WTC11 (cell line): Measurements from ENCODE around the gene GSG1L. TPM values are rescaled to one million over a fixed set of nuclear protein-coding genes. Genes with fewer than 3 reads are reported as not detected.

Source experiments
- ATAC-seq: fragments of 200-7000 bp; cut with Tn5 transposase; 2 replicates; pipeline ENCODE4 v1.10.0; 2021; ENCODE audit warnings: mild to moderate bottlenecking, moderate library complexity
- CTCF ChIA-PET: fragments of 300-600 bp; sonication (Branson Sonifier 250); formaldehyde crosslinking; loops from one replicate; lab custom pipeline; 2021; ENCODE audit warnings: antibody characterized with exemption; lab: Charles Lee
- POLR2A ChIA-PET: fragments of 350-600 bp; sonication (Branson Sonifier 250); formaldehyde crosslinking; loops from one replicate; lab custom pipeline; 2021; ENCODE audit warnings: antibody characterized with exemption; lab: Charles Lee
- DNase-seq: peaks from one replicate; pipeline ENCODE4 v3.0.0; 2021; ENCODE audit warnings: low spot score
- H3K27ac Mint-ChIP-seq: 2 replicates; pipeline ENCODE4 v1.8.0; 2021; ENCODE audit warnings: mixed read lengths
- H3K27me3 Mint-ChIP-seq: 2 replicates; pipeline ENCODE4 v1.8.0; 2021; ENCODE audit warnings: low read depth, mild to moderate bottlenecking, moderate library complexity, mixed read lengths
- H3K36me3 Mint-ChIP-seq: 2 replicates; pipeline ENCODE4 v1.8.0; 2021; ENCODE audit warnings: mixed read lengths
- H3K4me1 Mint-ChIP-seq: 2 replicates; pipeline ENCODE4 v1.8.0; 2022; ENCODE audit warnings: mixed read lengths
- H3K4me3 Mint-ChIP-seq: 2 replicates; pipeline ENCODE4 v1.8.0; 2021; ENCODE audit warnings: mild to moderate bottlenecking, moderate library complexity, mixed read lengths
- H3K9me3 Mint-ChIP-seq: 2 replicates; pipeline ENCODE4 v1.8.0; 2021; ENCODE audit warnings: mixed read lengths
- CBFB ChIP-seq: sonication (generic); formaldehyde crosslinking; IDR thresholded peaks from 2 replicates; pipeline ENCODE4 v1.8.1; 2022; ENCODE audit warnings: mild to moderate bottlenecking, low read depth, missing genetic modification reagents
- CREM ChIP-seq: sonication (generic); formaldehyde crosslinking; IDR thresholded peaks from 2 replicates; pipeline ENCODE4 v1.8.1; 2022; ENCODE audit warnings: mild to moderate bottlenecking, missing genetic modification reagents, moderate library complexity
- EMX1 ChIP-seq: fragments of 250-450 bp; sonication (Bioruptor Pico); IDR thresholded peaks from 2 replicates; pipeline ENCODE4 v1.8.0; 2021; ENCODE audit warnings: mild to moderate bottlenecking
- ESRRA ChIP-seq: sonication (generic); formaldehyde crosslinking; IDR thresholded peaks from 2 replicates; pipeline ENCODE4 v1.8.1; 2022; ENCODE audit warnings: mild to moderate bottlenecking, missing genetic modification reagents, borderline replicate concordance
- IRF2 ChIP-seq: sonication (generic); formaldehyde crosslinking; IDR thresholded peaks from 2 replicates; pipeline ENCODE4 v1.8.0; 2022; ENCODE audit warnings: low read depth, missing genetic modification reagents, borderline replicate concordance
- JAZF1 ChIP-seq: fragments of 250-450 bp; sonication (Bioruptor Pico); IDR thresholded peaks from 2 replicates; pipeline ENCODE4 v1.9.0; 2021; ENCODE audit warnings: moderate library complexity, mild to moderate bottlenecking, inconsistent platforms
- NFE2L1 ChIP-seq: sonication (generic); formaldehyde crosslinking; IDR thresholded peaks from 2 replicates; pipeline ENCODE4 v1.8.1; 2023; ENCODE audit warnings: missing genetic modification reagents
- NFYB ChIP-seq: sonication (generic); formaldehyde crosslinking; conservative IDR thresholded peaks from 2 replicates; pipeline ENCODE4 v1.8.0; 2022; ENCODE audit warnings: low read depth, missing genetic modification reagents
- NR3C1 ChIP-seq: sonication (generic); formaldehyde crosslinking; conservative IDR thresholded peaks from 2 replicates; pipeline ENCODE4 v1.8.1; 2023; ENCODE audit warnings: low read depth, mild to moderate bottlenecking, missing genetic modification reagents
- TP53 ChIP-seq: sonication (generic); formaldehyde crosslinking; IDR thresholded peaks from 2 replicates; pipeline ENCODE4 v1.8.1; 2023; ENCODE audit warnings: mild to moderate bottlenecking, missing genetic modification reagents
- total RNA-seq: library from RNA; stranded (reverse); gene quantifications from 3 replicates; pipeline ENCODE4 v1.2.3, GENCODE V29; 2021
- TF ChIP-seq, protein P1 (sequence below): sonication (generic); formaldehyde crosslinking; IDR thresholded peaks from 2 replicates; pipeline ENCODE4 v1.8.1; 2022; ENCODE audit warnings: low read depth, missing genetic modification reagents, borderline replicate concordance
- TF ChIP-seq, protein P2 (sequence below): sonication (generic); formaldehyde crosslinking; IDR thresholded peaks from 2 replicates; pipeline ENCODE4 v1.8.1; 2023; ENCODE audit warnings: mild to moderate bottlenecking, missing genetic modification reagents
- TF ChIP-seq, protein P3 (sequence below): fragments of 200-600 bp; IDR thresholded peaks from 2 replicates; pipeline ENCODE4 v1.8.0; 2022; ENCODE audit warnings: antibody characterized with exemption
- TF ChIP-seq, protein P4 (sequence below): sonication (generic); formaldehyde crosslinking; IDR thresholded peaks from 2 replicates; pipeline ENCODE4 v1.8.1; 2022; ENCODE audit warnings: low read depth, mild to moderate bottlenecking, moderate library complexity, missing genetic modification reagents, borderline replicate concordance
- TF ChIP-seq, protein P5 (sequence below): fragments of 250-450 bp; sonication (Bioruptor Pico); IDR thresholded peaks from 2 replicates; pipeline ENCODE4 v2.1.2; 2022; ENCODE audit warnings: mild to moderate bottlenecking, moderate library complexity
- TF ChIP-seq, protein P6 (sequence below): sonication (generic); formaldehyde crosslinking; IDR thresholded peaks from 2 replicates; pipeline ENCODE4 v1.8.1; 2022; ENCODE audit warnings: mild to moderate bottlenecking, moderate library complexity, missing genetic modification reagents

The GSG1L gene
- total RNA-seq, 1 experiment from 2014 or later = 0.28 TPM

DNA sequence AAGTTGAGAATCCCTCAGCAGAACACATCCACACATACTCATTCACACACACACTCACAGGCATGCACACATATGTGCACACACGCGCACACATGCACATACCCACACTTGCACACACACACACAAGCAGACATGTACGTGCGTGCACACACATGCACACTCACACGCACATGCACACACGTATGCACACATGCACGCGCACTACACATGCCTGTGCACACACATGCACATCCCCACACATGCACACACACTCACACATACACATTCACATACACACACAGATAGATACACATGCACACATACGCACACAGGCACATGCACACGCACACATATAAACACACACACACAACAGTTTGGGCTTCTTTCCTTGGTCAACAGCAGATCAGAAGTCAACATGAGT is 24.0 kb downstream of the GSG1L start (continued):
- TF ChIP-seq, protein P1, sequence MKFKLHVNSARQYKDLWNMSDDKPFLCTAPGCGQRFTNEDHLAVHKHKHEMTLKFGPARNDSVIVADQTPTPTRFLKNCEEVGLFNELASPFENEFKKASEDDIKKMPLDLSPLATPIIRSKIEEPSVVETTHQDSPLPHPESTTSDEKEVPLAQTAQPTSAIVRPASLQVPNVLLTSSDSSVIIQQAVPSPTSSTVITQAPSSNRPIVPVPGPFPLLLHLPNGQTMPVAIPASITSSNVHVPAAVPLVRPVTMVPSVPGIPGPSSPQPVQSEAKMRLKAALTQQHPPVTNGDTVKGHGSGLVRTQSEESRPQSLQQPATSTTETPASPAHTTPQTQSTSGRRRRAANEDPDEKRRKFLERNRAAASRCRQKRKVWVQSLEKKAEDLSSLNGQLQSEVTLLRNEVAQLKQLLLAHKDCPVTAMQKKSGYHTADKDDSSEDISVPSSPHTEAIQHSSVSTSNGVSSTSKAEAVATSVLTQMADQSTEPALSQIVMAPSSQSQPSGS (CRISPR knock-in tag) = no peak
- TF ChIP-seq, protein P2, sequence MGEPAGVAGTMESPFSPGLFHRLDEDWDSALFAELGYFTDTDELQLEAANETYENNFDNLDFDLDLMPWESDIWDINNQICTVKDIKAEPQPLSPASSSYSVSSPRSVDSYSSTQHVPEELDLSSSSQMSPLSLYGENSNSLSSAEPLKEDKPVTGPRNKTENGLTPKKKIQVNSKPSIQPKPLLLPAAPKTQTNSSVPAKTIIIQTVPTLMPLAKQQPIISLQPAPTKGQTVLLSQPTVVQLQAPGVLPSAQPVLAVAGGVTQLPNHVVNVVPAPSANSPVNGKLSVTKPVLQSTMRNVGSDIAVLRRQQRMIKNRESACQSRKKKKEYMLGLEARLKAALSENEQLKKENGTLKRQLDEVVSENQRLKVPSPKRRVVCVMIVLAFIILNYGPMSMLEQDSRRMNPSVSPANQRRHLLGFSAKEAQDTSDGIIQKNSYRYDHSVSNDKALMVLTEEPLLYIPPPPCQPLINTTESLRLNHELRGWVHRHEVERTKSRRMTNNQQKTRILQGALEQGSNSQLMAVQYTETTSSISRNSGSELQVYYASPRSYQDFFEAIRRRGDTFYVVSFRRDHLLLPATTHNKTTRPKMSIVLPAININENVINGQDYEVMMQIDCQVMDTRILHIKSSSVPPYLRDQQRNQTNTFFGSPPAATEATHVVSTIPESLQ (CRISPR knock-in tag) = no peak
- TF ChIP-seq IRF2 (CRISPR knock-in tag) (no peak), NFYB (CRISPR knock-in tag) (no peak), ESRRA (CRISPR knock-in tag) (no peak), NR3C1 (CRISPR knock-in tag) (no peak), JAZF1 (CRISPR knock-in tag) (no peak)
- TF ChIP-seq, protein P3, sequence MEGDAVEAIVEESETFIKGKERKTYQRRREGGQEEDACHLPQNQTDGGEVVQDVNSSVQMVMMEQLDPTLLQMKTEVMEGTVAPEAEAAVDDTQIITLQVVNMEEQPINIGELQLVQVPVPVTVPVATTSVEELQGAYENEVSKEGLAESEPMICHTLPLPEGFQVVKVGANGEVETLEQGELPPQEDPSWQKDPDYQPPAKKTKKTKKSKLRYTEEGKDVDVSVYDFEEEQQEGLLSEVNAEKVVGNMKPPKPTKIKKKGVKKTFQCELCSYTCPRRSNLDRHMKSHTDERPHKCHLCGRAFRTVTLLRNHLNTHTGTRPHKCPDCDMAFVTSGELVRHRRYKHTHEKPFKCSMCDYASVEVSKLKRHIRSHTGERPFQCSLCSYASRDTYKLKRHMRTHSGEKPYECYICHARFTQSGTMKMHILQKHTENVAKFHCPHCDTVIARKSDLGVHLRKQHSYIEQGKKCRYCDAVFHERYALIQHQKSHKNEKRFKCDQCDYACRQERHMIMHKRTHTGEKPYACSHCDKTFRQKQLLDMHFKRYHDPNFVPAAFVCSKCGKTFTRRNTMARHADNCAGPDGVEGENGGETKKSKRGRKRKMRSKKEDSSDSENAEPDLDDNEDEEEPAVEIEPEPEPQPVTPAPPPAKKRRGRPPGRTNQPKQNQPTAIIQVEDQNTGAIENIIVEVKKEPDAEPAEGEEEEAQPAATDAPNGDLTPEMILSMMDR = no peak

DNA sequence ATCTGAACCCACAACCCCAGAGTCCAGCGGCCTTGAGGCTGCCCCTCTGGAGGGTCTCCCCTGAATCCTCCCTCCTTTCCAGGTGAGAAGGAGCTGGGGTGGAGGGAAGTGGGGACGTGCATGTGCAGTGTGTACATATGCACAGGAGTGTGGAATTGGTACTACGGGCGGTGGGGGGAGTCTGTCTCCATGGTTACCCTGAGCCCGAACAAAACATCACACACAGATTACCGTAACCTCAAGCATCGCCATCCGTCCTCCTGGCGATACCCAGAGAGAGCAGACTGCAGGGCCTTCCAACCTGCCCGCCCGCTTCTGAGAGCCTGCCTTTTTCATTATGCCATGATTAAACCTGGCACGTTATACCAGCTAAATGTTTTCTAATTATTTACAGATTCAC is 25.1 kb downstream of the GSG1L start:
- Mint-ChIP-seq H3K36me3 (no peaks in the 10 kb centered on the region), H3K27ac (no peak overlapping the region), H3K4me1 (peaks cover 5% of the 10 kb centered on the region), H3K9me3 (no peaks in the 10 kb centered on the region), H3K4me3 (no peak overlapping the region), H3K27me3 (peaks cover 2% of the 10 kb centered on the region)
- TF ChIP-seq CREM (CRISPR knock-in tag) (no peak), CBFB (CRISPR knock-in tag) (no peak), NFE2L1 (CRISPR knock-in tag) (no peak), TP53 (CRISPR knock-in tag) (no peak), EMX1 (CRISPR knock-in tag) (no peak)
- TF ChIP-seq, protein P4, sequence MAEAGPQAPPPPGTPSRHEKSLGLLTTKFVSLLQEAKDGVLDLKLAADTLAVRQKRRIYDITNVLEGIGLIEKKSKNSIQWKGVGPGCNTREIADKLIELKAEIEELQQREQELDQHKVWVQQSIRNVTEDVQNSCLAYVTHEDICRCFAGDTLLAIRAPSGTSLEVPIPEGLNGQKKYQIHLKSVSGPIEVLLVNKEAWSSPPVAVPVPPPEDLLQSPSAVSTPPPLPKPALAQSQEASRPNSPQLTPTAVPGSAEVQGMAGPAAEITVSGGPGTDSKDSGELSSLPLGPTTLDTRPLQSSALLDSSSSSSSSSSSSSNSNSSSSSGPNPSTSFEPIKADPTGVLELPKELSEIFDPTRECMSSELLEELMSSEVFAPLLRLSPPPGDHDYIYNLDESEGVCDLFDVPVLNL (CRISPR knock-in tag) = no peak
- TF ChIP-seq, protein P5, sequence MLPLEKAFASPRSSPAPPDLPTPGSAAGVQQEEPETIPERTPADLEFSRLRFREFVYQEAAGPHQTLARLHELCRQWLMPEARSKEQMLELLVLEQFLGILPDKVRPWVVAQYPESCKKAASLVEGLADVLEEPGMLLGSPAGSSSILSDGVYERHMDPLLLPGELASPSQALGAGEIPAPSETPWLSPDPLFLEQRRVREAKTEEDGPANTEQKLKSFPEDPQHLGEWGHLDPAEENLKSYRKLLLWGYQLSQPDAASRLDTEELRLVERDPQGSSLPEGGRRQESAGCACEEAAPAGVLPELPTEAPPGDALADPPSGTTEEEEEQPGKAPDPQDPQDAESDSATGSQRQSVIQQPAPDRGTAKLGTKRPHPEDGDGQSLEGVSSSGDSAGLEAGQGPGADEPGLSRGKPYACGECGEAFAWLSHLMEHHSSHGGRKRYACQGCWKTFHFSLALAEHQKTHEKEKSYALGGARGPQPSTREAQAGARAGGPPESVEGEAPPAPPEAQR (CRISPR knock-in tag) = no peak
- ChIA-PET CTCF (interaction anchor here (0.9 kb wide), 1 partner anchor 340 kb away, joined by 3 read pairs; no protein-coding TSS in a partner anchor), POLR2A (no interaction called here)
- ATAC-seq (no peak), DNase-seq (no peak)

DNA sequence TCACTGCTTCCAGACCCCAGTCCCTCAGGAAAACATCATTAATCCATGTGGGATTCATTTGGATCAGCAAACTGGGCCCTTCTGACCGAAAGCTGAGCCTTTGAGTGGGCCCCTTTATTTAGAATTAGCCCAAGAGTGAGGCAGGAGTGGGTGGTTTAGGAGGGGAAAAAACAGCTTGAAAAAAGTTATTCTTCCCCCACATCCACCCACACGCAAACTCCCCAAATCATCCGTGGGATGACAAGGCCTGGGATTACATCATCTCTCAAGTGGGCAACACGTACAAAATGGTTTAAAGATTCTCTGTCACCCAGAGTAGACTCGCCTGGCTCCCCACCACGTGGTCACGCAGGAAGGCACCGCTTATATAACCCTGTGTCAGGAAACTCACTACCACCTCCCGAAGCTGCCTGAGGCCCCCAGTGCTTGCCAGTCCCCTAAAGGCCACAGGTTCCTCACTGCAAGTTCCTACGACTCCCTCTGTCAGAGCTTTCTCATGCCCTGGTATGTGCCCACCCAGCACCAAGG is 27.6 kb downstream of the GSG1L start:
- Mint-ChIP-seq H3K4me1 (peaks cover 5% of the 10 kb centered on the region), H3K36me3 (no peaks in the 10 kb centered on the region), H3K27ac (no peak overlapping the region), H3K9me3 (no peaks in the 10 kb centered on the region), H3K4me3 (no peak overlapping the region), H3K27me3 (no peaks in the 10 kb centered on the region; the same call in none of the 2 replicates)
- ChIA-PET CTCF (interaction anchor here (1.0 to 1.9 kb wide), 3 partner anchors 35 to 63 kb away, joined by 3 to 5 read pairs (median 4); no protein-coding TSS in a partner anchor), POLR2A (interaction anchor here (0.5 kb wide), 1 partner anchor 89 kb away, joined by 5 read pairs; no protein-coding TSS in a partner anchor)
- DNase-seq (no peak), ATAC-seq (no peak)
- no peak for TF ChIP-seq JAZF1 (CRISPR knock-in tag)
- TF ChIP-seq, protein P1 (CRISPR knock-in tag) = no peak
- TF ChIP-seq, protein P6, sequence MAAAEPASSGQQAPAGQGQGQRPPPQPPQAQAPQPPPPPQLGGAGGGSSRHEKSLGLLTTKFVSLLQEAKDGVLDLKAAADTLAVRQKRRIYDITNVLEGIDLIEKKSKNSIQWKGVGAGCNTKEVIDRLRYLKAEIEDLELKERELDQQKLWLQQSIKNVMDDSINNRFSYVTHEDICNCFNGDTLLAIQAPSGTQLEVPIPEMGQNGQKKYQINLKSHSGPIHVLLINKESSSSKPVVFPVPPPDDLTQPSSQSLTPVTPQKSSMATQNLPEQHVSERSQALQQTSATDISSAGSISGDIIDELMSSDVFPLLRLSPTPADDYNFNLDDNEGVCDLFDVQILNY = no peak
- TF ChIP-seq, protein P3 = no peak
